ENCODE measurements around the gene CPNE2. TPM values are rescaled to one million over a fixed set of nuclear protein-coding genes. Genes with fewer than 3 reads are reported as not detected.

CPNE2 gene
- polyA plus RNA-seq, 1 donor from 2014 or later, result 2.0 TPM

GRCh38 chr16:57115514-57116182 is 23.3 kb downstream of the CPNE2 start:
- no peaks in the 10 kb centered on the region for H3K27me3 Mint-ChIP-seq
- H3K36me3 Mint-ChIP-seq, result no peaks in the 10 kb centered on the region
- H3K9me3 Mint-ChIP-seq, result no peaks in the 10 kb centered on the region
- peaks cover 0 to 4% (median 0%) of the 10 kb centered on the region in 3 donors for H3K4me1 Mint-ChIP-seq
- H3K27ac Mint-ChIP-seq, result no peak overlapping the region
- H3K4me3 Mint-ChIP-seq, result no peak overlapping the region

GRCh38 chr16:57118461-57119084 is 26.2 kb downstream of the CPNE2 start:
- Mint-ChIP-seq H3K9me3 (no peaks in the 10 kb centered on the region), H3K27me3 (no peaks in the 10 kb centered on the region), H3K4me3 (no peak overlapping the region), H3K4me1 (peaks cover 0 to 4% (median 0%) of the 10 kb centered on the region in 3 donors), H3K27ac (no peak overlapping the region), H3K36me3 (no peaks in the 10 kb centered on the region)

GRCh38 chr16:57123216-57123973 is 31.0 kb downstream of the CPNE2 start:
- Mint-ChIP-seq H3K4me3 (no peak overlapping the region), H3K4me1 (peaks cover 5 to 11% (median 7%) of the 10 kb centered on the region in 3 donors), H3K27ac (no peak overlapping the region)

GRCh38 chr16:57123974-57124674 is 31.7 kb downstream of the CPNE2 start:
- no peaks in the 10 kb centered on the region for H3K36me3 Mint-ChIP-seq
- H3K4me3 Mint-ChIP-seq, result peak overlapping the region in 1 of 4 donors; percentile 49
- no peak overlapping the region for H3K27ac Mint-ChIP-seq
- peaks cover 5 to 17% (median 14%) of the 10 kb centered on the region in 3 donors for H3K4me1 Mint-ChIP-seq
- H3K9me3 Mint-ChIP-seq, result no peaks in the 10 kb centered on the region
- no peaks in the 10 kb centered on the region for H3K27me3 Mint-ChIP-seq

More at GRCh38 chr16:57123216-57123973, 31.0 kb downstream of the CPNE2 start:
- no peaks in the 10 kb centered on the region for H3K27me3 Mint-ChIP-seq
- H3K36me3 Mint-ChIP-seq, result no peaks in the 10 kb centered on the region
- H3K9me3 Mint-ChIP-seq, result no peaks in the 10 kb centered on the region

GRCh38 chr16:57125376-57125775 is 33.0 kb downstream of the CPNE2 start:
- no peaks in the 10 kb centered on the region for H3K9me3 Mint-ChIP-seq
- peak overlapping the region in 1 of 3 donors; percentile 7 for H3K27ac Mint-ChIP-seq
- H3K4me1 Mint-ChIP-seq, result peaks cover 5 to 17% (median 12%) of the 10 kb centered on the region in 3 donors
- no peaks in the 10 kb centered on the region for H3K36me3 Mint-ChIP-seq
- H3K4me3 Mint-ChIP-seq, result no peak overlapping the region
- no peaks in the 10 kb centered on the region for H3K27me3 Mint-ChIP-seq

- no peak overlapping the region for H3K27ac Mint-ChIP-seq
- no peaks in the 10 kb centered on the region for H3K36me3 Mint-ChIP-seq
- peaks cover 5 to 17% (median 13%) of the 10 kb centered on the region in 3 donors for H3K4me1 Mint-ChIP-seq
- no peaks in the 10 kb centered on the region for H3K27me3 Mint-ChIP-seq
- H3K9me3 Mint-ChIP-seq, result no peaks in the 10 kb centered on the region
- H3K4me3 Mint-ChIP-seq, result no peak overlapping the region
These were observed 33.6 kb downstream of the CPNE2 start for GRCh38 chr16:57125969-57126368.

- H3K36me3 Mint-ChIP-seq, result no peaks in the 10 kb centered on the region
- no peaks in the 10 kb centered on the region for H3K9me3 Mint-ChIP-seq
- no peak overlapping the region for H3K4me3 Mint-ChIP-seq
- H3K27ac Mint-ChIP-seq, result no peak overlapping the region
- H3K4me1 Mint-ChIP-seq, result peaks cover 5 to 17% (median 13%) of the 10 kb centered on the region in 3 donors
- H3K27me3 Mint-ChIP-seq, result no peaks in the 10 kb centered on the region
These were observed 34.0 kb downstream of the CPNE2 start for GRCh38 chr16:57126411-57126810.

GRCh38 chr16:57127037-57127763 is 34.8 kb downstream of the CPNE2 start:
- Mint-ChIP-seq H3K4me1 (peaks cover 5 to 17% (median 17%) of the 10 kb centered on the region in 3 donors), H3K4me3 (peak overlapping the region in 1 of 4 donors; percentile 24), H3K27ac (peak overlapping the region in 1 of 3 donors; percentile 21), H3K36me3 (peaks cover 2% of the 10 kb centered on the region), H3K9me3 (no peaks in the 10 kb centered on the region), H3K27me3 (no peaks in the 10 kb centered on the region)

GRCh38 chr16:57127836-57128235 is 35.5 kb downstream of the CPNE2 start:
- Mint-ChIP-seq H3K4me1 (peaks cover 5 to 17% (median 17%) of the 10 kb centered on the region in 3 donors), H3K36me3 (peaks cover 2% of the 10 kb centered on the region), H3K4me3 (no peak overlapping the region), H3K27ac (peak overlapping the region in 1 of 3 donors; percentile 21), H3K27me3 (no peaks in the 10 kb centered on the region), H3K9me3 (no peaks in the 10 kb centered on the region)

- H3K27me3 Mint-ChIP-seq, result no peaks in the 10 kb centered on the region
- no peaks in the 10 kb centered on the region for H3K9me3 Mint-ChIP-seq
- peaks cover 2% of the 10 kb centered on the region for H3K36me3 Mint-ChIP-seq
- peaks cover 7 to 17% (median 14%) of the 10 kb centered on the region in 3 donors for H3K4me1 Mint-ChIP-seq
- H3K27ac Mint-ChIP-seq, result peak overlapping the region in 1 of 3 donors; percentile 65
- peak overlapping the region in 2 of 4 donors; percentile 6 to 72 for H3K4me3 Mint-ChIP-seq
These were observed 36.5 kb downstream of the CPNE2 start for GRCh38 chr16:57128771-57129389.

GRCh38 chr16:57130950-57131321 is 38.6 kb downstream of the CPNE2 start:
- Mint-ChIP-seq H3K27me3 (peaks cover 2% of the 10 kb centered on the region), H3K9me3 (no peaks in the 10 kb centered on the region), H3K36me3 (peaks cover 4% of the 10 kb centered on the region), H3K4me3 (no peak overlapping the region), H3K27ac (peak overlapping the region in 1 of 3 donors; percentile 81), H3K4me1 (peaks cover 22 to 27% (median 26%) of the 10 kb centered on the region in 3 donors)

GRCh38 chr16:57131351-57131970 is 39.1 kb downstream of the CPNE2 start:
- H3K27me3 Mint-ChIP-seq, result peaks cover 2% of the 10 kb centered on the region
- H3K36me3 Mint-ChIP-seq, result peaks cover 4% of the 10 kb centered on the region
- peak overlapping the region in 1 of 4 donors; percentile 1 for H3K4me3 Mint-ChIP-seq
- no peaks in the 10 kb centered on the region for H3K9me3 Mint-ChIP-seq
- H3K27ac Mint-ChIP-seq, result peak overlapping the region in 1 of 3 donors; percentile 81
- peaks cover 22 to 31% (median 26%) of the 10 kb centered on the region in 3 donors for H3K4me1 Mint-ChIP-seq

- Mint-ChIP-seq H3K4me3 (peak overlapping the region in 1 of 4 donors; percentile 39), H3K9me3 (no peaks in the 10 kb centered on the region), H3K27ac (peak overlapping the region in 1 of 3 donors; percentile 81)
These were observed 40.1 kb downstream of the CPNE2 start for GRCh38 chr16:57132470-57132869.

More at GRCh38 chr16:57132470-57132869, 40.1 kb downstream of the CPNE2 start:
- Mint-ChIP-seq H3K36me3 (peaks cover 4% of the 10 kb centered on the region), H3K4me1 (peaks cover 20 to 31% (median 21%) of the 10 kb centered on the region in 3 donors), H3K27me3 (peaks cover 2% of the 10 kb centered on the region)
